Cardiac muscle cell (in vitro differentiated cells and primary cell): ENCODE data around the gene DCLK1. TPM values are rescaled to one million over a fixed set of nuclear protein-coding genes. Genes with fewer than 3 reads are reported as not detected.

Source experiments
- DNase-seq, 2 donors: peaks; one replicate each; pipeline versions ENCODE4 v3.0.0 to v3.0.0-alpha.2; 2010 to 2017; ENCODE audit warnings: low read depth in 1 of 2, low spot score in 1 of 2
- H3K27ac ChIP-seq: fragments of 200-600 bp; sonication (generic); 2 replicates; pipeline ENCODE4 v1.5.1; 2016
- H3K27me3 ChIP-seq: fragments of 200-600 bp; sonication (generic); 2 replicates; pipeline ENCODE4 v1.6.0; 2016; ENCODE audit warnings: control low read depth
- H3K36me3 ChIP-seq: fragments of 200-600 bp; sonication (generic); 2 replicates; pipeline ENCODE4 v1.5.1; 2016; ENCODE audit warnings: control low read depth
- H3K4me1 ChIP-seq: fragments of 200-600 bp; sonication (generic); 2 replicates; pipeline ENCODE4 v1.8.1; 2017; ENCODE audit warnings: low read depth, mild to moderate bottlenecking, mixed run types
- H3K4me3 ChIP-seq: fragments of 200-600 bp; sonication (generic); 2 replicates; pipeline ENCODE4 v1.5.1; 2016; ENCODE audit warnings: mild to moderate bottlenecking
- H3K9me3 ChIP-seq: fragments of 200-600 bp; sonication (generic); 2 replicates; pipeline ENCODE4 v1.5.1; 2017; ENCODE audit warnings: low read depth, mild to moderate bottlenecking, control low read depth
- CTCF ChIP-seq: IDR thresholded peaks from 2 replicates; pipeline ENCODE4 v1.5.1; 2012; ENCODE audit warnings: low read depth, mild to moderate bottlenecking, low read length
- polyA plus RNA-seq: library from polyadenylated mRNA; unstranded; fragments of >200 nt; fragmentation: Nextera tagmentation; extraction: Ambion mirVana; gene quantifications from 2 replicates; pipeline ENCODE4 v1.2.1, GENCODE V29; 2016
- total RNA-seq: library from RNA; depleted of rRNA; stranded (reverse); fragments of >200 nt; gene quantifications from 2 replicates; pipeline ENCODE4 v1.2.3, GENCODE V29; 2016

Gene DCLK1
- total and polyA plus RNA-seq, 2 experiments from 2014 or later: 0.09 TPM; not detected in 1

DNA sequence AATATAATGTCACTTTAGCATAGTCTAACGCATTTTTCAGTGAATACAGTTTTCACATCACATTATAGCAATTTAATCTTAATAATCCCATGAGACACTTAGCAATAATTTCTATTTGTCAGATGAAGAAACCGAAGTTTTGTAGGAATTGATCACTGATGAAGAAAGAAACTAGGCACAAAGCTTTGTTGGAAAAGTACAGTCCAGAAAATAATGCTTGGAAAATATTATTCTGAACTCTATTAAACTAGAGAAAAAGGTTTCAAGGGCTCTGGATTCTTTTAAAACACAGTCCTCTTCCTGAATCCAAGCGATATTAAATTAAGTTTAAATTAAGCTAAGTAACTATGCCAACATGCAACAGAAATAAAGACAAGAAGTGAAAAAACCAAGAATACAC, 62.2 kb downstream of the DCLK1 start:
- TF ChIP-seq CTCF: no peak
- no peaks in the 10 kb centered on the region for H3K27me3 ChIP-seq
- no peak overlapping the region for H3K4me3 ChIP-seq
- no peaks in the 10 kb centered on the region for H3K36me3 ChIP-seq
- H3K4me1 ChIP-seq: no peaks in the 10 kb centered on the region
- no peak for DNase-seq
- no peak overlapping the region for H3K27ac ChIP-seq
- no peaks in the 10 kb centered on the region for H3K9me3 ChIP-seq

GRCh38 chr13:36068566-36068965, 62.6 kb downstream of the DCLK1 start:
- H3K4me3 ChIP-seq: no peak overlapping the region
- H3K36me3 ChIP-seq: no peaks in the 10 kb centered on the region
- TF ChIP-seq CTCF: no peak
- DNase-seq: no peak
- H3K27ac ChIP-seq: no peak overlapping the region
- no peaks in the 10 kb centered on the region for H3K4me1 ChIP-seq
- no peaks in the 10 kb centered on the region for H3K9me3 ChIP-seq
- no peaks in the 10 kb centered on the region for H3K27me3 ChIP-seq

DNA sequence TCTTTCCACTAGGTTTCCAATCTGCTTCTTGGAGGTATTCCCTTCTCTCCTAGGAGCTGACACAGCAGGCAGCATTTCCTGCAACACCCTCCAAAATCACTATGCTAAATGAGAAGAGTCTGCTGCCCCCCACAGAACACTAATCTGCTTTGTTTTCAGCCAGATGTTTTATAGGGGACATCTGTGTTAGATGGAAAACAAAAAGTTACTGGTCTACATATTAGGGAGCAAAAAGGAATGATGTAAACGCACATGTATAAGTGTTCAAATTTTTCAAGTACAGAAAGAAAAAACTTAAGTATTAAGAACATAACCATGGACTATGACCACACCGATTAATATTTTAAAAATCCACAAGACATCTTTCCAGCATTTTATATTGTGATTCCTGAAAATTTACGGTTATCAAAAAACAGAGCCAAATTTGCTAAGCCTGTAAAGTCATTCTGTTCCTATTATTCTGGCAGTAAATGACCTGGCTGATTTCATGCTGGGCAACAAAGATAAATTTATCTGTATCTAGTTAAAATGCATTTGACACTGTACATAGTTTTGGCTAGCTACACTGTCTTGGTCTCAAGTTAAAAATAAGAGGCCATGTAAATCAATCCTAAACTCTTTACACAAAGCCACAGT, 63.3 kb downstream of the DCLK1 start:
- Histone ChIP-seq H3K36me3 (no peaks in the 10 kb centered on the region), H3K9me3 (no peaks in the 10 kb centered on the region), H3K27ac (no peak overlapping the region), H3K4me3 (no peak overlapping the region), H3K27me3 (no peaks in the 10 kb centered on the region), H3K4me1 (no peaks in the 10 kb centered on the region)
- DNase-seq: no peak
- TF ChIP-seq CTCF: no peak

- no peak for TF ChIP-seq CTCF
These were observed 68.9 kb downstream of the DCLK1 start for GRCh38 chr13:36062249-36062648.

GRCh38 chr13:36061621-36062020, 69.6 kb downstream of the DCLK1 start:
- H3K9me3 ChIP-seq: no peaks in the 10 kb centered on the region
- no peak overlapping the region for H3K27ac ChIP-seq
- H3K36me3 ChIP-seq: no peaks in the 10 kb centered on the region
- H3K4me1 ChIP-seq: no peaks in the 10 kb centered on the region
- H3K4me3 ChIP-seq: no peak overlapping the region
- TF ChIP-seq CTCF: no peak
- no peaks in the 10 kb centered on the region for H3K27me3 ChIP-seq
- no peak for DNase-seq

More at GRCh38 chr13:36062249-36062648, 68.9 kb downstream of the DCLK1 start:
- Histone ChIP-seq H3K36me3 (no peaks in the 10 kb centered on the region), H3K9me3 (no peaks in the 10 kb centered on the region), H3K4me3 (no peak overlapping the region), H3K27me3 (no peaks in the 10 kb centered on the region), H3K27ac (no peak overlapping the region), H3K4me1 (no peaks in the 10 kb centered on the region)
- no peak for DNase-seq
